Measurements from ENCODE around the gene RYR2.

RYR2 gene

DNA sequence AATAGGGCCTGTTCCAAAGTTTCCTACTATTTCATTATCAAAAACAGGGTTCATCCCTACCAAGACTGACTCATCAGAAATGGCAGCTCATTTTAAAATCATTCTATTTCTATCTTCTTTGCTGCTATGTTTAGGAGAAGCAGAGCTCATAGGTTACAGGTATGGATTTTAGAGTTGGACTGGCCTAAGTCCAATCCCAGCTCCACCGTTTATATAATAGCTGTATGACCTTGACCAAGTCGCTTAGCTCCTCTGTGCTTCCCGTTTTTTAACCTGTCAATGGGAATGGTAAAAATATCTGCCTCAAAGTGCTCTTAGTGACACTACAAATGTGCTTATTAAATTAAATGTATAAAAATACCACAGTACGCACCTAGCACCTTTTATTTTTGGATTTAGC is 436.1 kb downstream of the RYR2 start:
- DNase-seq: no peak

DNA sequence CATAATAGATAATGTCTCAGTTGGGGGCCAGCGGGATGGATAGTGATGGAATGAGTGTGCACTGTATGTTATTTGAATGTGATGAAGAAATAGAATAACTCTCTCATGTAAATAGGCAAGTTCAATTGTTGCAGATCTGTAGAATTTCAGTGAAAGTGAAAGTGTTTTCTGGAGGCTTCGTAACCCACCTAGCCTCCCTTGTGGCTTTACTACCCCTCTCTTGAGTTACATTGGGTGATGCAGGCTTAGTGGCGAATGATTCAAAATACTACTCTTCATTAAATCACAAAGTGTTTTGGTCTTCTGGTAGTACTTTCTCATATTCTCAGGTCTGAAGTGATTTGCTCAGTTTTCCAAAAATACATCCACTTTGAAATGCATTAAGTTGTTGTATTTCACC is 436.9 kb downstream of the RYR2 start:
- no peak for DNase-seq

DNA sequence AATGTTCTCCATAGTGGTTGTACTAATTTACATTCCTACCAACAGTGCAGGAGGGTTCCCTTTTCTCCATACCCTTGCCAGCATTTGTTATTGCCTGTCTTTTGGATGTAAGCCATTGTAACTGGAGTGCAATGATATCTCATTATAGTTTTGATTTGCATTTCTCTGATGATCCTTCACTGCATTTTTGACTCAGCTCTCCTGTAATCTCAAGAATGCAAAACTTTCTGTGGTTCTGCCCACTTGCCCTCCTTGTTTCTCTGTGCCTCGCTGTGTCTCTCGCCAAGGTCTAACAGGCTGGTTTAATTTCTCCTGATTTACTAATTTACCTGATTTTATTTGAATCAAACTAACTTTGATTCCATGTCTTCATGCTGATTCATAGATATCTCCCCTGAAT is 440.8 kb downstream of the RYR2 start:
- no peak for DNase-seq

DNA sequence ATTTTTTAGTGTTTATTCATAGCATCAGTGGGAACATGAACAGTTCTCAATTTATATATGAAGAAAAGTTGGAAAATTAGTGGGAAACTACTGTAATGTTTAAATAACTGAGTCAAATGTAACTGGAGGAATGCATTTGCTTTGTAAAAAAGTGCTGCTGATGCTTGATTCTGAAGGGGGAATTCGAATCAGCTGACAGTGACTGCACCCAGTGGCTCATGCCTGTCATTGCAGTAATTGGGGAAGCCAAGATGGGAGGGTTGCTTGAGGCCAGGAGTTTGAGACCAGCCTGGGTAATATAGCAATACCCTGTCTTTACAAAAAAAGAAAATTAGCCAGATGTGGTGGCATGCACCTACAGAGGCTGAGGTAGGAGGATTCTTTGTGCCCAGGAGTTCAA is 450.4 kb downstream of the RYR2 start:
- DNase-seq: no peak

DNA sequence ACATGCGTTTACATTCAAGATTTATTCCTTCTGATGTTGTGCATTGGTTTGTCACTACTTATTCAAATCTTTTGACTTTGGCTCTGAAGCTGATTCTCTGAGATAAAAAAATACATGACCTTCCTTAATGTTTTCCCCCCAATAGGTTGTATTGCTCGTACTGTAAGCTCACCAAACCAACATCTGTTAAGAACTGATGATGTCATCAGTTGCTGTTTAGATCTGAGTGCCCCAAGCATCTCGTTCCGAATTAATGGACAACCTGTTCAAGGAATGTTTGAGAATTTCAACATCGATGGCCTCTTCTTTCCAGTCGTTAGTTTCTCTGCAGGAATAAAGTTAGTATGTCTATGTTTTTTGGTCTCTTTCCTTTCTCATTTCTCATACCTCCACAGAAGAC is 458.6 kb downstream of the RYR2 start:
- DNase-seq: no peak

DNA sequence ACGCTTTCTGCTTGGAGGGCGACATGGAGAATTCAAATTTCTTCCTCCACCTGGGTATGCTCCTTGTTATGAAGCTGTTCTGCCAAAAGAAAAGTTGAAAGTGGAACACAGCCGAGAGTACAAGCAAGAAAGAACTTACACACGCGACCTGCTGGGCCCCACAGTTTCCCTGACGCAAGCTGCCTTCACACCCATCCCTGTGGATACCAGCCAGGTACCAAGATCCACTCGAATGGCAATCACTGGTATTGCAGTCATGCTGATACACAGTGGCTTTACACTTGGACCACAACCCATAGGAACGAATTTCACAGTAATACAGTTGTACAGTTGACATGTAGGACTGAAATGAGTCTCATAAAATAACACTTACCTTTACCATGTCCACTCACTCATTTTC is 461.3 kb downstream of the RYR2 start:
- DNase-seq: no peak

DNA sequence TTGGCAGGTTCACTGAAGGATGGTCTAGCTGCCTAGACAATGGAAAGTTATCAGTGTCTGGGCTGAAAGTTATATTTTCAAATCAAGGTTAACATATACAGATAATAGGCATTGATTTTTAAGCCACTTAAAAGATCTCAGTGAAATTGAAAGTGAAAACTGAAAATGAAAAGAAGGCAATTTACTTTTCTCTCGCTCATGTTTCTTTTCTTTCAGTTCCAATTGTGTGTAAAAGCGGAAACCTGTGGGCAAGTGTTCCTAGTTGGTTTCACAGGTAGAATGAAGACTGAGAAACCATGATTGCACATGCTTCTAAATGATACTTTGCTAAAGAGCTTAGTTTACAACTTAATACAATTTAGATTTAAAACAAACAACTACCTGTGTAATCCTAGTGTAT is 465.0 kb downstream of the RYR2 start:
- DNase-seq: no peak

DNA sequence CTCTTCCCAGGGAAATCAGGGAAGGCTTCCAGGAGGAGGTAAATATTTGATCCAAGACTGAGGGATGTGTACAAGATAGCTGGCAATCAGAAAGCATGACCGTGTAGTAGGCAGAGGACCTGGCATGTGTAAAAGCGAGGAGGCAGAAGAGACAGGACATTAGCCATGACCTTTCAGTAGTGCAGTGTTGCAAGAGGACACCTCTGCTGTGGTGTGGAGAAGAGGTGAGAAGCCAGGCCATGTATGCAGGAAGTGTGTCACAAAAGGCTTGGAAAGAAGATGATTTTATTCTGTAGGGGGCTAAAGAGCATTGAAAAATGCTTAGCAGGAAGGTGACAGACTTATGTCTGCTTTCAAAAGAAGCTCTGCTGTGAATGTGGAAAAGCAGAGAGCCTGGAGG is 467.8 kb downstream of the RYR2 start:
- no peak for DNase-seq

DNA sequence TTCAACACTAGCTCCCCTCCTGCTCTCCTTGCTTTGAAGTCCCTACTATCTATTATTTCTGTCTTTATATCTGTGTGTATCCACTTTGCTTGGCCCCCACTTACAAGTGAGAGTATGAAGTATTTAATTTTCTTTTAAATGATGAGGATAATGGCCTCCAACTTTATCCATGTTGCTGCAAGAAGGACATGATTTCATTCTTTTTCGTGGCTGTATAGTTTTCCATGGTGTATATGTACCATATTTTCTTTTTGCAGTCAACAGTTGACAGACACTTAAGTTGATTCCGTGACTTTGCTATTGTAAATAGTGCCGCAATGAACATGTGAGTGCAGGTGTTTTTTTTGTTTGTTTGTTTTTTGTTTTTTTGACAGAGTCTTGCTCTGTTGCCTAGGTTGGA is 483.1 kb downstream of the RYR2 start:
- DNase-seq: no peak

DNA sequence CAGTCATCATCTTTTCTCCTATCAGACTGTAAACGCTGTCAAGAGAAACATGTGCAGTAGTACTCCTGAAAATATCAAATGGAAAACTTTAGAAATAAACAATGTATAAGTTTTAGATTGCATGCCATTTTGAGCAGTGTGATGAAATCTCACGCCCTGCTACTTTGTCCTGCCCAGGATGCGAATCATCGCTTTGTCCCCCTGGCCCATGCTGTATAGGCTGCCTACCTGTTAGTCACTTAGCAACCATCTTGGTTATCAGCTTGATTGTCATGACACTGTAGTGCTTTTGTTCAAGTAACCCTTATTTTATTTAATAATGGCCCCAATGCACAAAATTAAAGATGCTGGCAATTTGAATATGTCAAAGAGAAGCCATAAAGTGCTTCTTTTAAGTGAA is 485.8 kb downstream of the RYR2 start:
- no peak for DNase-seq

DNA sequence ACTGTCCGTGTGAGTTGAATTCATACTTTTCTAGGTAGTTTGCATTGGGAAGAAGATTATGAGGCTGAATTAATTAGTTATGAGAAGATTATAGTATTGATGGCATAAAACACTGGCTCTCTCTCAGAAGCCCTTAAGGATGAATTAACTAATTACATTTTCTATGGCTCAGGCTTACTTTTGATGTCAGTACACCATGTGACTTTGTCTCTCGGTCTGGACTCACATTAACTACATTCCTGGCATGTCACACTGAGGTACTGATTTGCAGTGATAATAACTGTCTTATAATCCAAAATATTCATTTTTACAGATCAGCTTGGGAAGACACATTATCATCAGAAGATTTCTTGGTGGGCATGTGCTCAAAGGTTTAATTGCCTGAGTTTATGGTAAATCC is 486.6 kb downstream of the RYR2 start:
- no peak for DNase-seq

DNA sequence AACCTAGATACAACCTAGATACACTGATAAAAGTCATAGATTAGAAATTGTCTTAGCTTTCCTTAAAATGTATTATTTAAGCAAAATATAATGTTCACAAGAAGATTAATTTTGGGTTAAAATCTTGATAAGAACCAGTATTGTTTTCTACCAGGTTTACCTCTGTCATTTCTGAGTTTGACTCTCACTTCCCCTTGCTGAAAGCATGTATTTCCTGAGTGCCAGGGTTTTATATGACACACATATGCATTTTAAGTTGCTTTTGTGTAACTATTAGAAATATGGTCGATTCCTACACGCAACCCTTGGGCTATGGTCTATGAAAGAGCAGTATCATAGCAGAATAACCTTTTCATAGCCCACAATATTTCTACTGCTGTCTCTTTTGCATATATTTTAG is 497.1 kb downstream of the RYR2 start:
- no peak for DNase-seq

DNA sequence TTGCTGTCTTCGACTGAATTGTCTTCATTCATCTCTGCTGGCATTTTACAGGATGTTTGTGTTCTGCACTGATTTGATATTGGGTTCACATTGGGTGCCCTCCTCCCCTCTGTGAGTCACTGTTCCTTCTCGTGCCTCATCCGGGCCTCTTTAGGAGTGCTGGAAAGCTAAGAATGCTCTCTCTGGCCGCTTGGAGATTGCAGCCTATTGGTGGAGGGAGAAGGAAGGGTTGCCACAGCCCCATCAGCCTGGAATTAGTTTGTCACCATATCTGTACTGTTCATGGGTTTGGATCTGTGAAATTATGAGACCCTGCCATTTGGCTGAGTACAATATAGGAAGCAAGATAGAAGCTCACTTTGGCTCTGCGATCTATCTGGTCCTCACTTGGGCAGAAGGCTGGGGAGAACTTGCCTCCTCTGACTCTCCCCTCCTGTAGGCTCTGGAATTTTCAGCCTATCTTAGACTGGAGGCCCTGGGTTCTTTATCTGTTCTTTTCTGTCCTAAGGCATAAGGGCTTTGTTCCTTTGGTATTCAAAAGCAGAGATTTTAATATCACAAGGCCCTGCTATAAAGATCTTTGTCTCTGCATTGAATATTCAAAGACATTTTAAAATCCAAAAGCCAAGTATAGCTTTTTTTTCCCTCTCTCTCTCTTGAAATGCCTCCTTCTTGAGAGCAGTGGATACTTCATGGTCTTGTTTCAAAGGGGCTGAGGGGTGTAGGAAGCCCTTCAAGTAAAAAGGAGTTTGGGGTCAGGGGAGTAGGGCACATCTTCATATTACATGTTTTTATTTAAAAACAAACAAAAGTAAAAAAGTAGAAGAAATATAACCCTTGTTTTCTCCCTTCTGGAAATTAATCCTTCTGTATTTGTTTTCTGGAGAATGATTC is 500.8 kb downstream of the RYR2 start:
- no peak for DNase-seq

DNA sequence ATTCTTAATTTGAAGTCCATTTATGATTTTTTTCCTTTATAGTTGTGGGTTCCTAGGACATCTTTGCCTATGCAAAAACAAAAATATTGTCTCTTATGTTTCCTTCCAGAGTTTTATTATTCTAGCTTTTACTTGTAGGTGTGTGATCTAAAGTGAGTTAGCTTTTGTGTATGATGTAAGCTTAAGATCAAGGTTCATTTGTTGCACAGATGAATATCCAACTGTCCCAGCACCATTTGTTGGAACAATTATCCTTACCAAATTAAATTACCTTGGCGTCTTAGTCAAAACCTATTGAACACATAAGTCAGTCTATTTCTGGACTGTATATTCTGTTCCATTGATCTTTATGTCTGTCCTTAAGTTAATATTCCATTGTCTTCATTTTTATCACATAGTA is 511.1 kb downstream of the RYR2 start:
- no peak for DNase-seq

DNA sequence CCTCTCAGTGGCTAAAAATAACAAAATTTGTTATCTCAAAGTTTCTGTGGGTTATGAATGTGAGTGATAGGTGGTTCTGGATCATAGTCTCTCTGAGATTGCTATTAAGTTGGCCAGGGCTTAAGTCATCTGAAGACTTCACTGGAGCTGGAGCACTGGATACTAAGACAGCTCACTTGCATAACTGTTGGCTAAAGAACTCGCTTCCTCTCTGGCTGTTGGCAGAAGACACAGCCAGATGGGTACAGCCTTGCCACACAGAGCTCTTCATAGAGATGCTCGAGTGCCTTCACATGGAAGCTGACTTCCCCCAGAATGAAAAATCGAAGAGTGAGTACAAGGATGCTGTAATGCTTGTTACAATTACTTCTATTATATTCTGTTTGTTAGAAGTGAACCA is 514.9 kb downstream of the RYR2 start:
- no peak for DNase-seq

DNA sequence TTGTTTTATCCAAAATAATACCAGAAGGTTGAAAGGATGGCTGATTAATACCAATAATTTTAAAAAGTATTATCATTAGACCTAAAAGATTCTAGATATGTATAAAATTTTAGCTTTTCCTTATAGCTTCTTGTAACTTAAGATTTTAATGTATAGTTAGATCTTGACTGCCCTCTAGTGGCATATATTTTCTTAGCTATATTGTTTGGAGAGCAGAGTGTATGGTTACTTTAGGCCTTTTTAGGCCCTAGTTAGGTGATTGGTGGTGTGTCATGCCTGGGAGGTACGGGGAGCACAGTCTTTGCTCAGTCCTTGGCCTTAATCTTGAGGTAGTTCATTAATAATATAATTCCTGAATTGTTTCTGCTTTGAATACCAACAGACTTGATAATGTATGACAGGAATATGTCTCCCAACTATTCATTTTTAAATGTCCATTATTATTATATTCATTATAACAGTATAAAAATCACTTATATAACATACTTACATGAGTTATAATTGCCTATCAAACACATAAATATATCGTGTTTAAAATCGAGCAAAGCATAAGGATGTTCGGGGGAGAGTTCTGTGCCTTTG is 520.3 kb downstream of the RYR2 start:
- no peak for DNase-seq

DNA sequence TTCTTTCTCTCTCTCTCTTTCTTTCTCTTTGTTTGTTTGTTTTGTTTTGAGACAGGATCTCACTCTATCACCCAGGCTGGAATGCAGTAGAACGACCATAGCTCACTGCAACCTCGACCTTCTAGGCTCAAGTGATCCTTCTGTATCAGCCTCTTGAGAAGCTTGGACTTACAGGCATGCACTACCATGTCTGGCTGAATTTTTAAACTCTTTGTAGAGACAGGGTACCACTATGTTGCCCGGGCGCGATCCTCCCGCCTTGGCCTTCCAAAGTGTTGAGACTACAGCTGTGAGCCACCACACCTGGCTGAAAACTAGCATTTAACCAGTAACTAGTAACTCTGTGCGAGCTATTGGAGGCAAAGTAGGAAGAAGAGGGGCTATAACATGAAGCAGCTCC is 523.3 kb downstream of the RYR2 start:
- DNase-seq: no peak

DNA sequence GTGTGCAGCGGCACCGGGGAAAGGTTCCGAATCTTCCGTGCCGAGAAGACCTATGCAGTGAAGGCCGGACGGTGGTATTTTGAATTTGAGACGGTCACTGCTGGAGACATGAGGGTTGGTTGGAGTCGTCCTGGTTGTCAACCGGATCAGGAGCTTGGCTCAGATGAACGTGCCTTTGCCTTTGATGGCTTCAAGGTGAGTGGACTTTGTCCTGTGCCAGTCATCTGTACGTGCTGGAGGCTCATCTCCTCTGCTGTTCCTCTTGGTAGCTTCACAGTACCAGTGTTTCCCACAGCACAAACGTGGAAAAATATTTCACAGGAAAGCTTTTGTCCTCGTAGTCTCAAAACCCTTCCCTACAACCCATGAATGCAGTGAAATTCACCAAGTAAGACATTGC is 524.6 kb downstream of the RYR2 start:
- DNase-seq: no peak

DNA sequence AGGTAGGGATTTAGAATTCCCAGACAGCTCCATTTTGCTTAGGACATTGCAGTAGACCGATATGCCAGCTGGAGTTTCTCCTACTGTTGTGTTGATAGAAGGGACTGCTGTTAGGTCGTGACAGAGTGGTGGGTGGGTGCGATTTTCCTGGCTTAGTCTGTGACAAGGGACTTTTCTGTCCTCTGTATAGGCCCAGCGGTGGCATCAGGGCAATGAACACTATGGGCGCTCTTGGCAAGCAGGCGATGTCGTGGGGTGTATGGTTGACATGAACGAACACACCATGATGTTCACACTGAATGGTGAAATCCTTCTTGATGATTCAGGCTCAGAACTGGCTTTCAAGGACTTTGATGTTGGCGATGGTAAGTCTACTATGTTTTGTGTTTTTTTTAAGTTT is 527.0 kb downstream of the RYR2 start:
- DNase-seq: no peak

DNA sequence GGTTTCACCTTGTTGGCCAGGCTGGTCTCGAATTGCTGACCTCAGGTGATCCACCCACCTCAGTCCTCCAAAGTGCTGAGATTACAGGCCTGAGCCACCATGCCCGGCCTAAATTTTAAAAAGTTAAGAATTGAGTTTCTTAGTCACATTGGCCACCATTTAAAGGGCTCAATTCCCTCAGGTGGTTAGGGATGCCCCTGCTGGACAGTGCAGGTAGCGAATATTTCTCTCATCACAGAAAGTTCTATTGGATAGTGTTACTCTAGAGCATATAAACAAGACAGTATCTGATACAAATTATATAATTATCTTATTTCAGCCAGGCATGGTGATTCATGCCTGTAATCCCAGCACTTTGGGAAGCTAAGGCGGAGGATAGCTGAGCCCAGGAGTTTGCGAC is 528.5 kb downstream of the RYR2 start:
- DNase-seq: no peak

DNA sequence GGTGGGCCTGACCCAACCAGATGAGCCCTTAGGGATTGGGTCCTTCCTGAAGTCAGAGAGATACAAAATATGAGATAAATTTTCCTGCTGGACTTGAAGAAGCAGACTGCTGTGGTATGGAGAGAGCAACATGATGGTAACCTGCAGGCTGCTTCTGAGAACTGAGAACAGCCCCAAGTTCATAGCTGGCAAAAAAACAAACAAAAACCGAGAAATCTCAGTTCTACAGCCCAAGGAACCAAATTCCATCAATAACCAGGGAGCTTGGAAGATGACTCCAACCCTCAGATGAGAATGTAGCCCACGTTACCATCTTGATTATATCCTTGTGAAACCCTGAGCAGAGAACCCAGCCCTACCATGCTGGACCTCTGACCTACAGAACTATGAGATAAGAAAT is 532.6 kb downstream of the RYR2 start:
- no peak for DNase-seq

DNA sequence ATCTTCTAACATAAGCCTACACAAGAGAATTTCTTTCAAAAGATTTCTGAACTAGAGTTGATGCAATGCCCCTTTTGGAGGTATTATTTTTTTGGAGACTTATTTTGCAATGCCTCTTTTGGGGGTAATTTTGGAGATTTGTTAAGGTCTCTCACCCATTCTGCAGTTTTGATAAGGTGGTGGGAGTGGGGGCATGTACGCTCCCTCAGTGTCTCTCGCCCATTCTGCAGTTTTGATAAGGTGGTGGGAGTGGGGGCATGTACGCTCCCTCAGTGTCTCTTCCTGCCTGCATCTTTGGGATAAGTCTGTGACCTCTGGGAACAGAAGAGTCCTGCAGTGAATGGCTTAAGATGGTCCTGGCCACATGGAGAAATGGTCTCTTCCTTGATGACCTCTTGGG is 536.6 kb downstream of the RYR2 start:
- no peak for DNase-seq

DNA sequence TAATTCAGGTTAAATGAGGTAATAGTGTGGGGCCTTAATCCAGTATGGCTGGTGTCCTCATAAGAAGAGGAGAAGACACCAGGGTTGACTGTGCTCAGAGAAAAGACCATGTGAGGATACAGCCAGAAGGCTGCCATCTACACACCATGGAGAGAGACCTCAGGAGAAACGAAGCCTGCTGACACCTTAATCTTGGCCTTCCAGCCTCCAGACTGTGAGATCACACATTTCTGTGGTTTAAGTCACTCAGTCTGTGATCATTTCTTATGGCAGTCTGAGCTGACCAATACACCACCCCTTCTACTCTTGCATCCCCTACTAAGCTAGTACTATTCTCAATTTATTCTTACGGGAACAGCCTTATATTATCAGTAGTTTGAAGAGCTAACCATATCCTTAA is 538.7 kb downstream of the RYR2 start:
- no peak for DNase-seq

DNA sequence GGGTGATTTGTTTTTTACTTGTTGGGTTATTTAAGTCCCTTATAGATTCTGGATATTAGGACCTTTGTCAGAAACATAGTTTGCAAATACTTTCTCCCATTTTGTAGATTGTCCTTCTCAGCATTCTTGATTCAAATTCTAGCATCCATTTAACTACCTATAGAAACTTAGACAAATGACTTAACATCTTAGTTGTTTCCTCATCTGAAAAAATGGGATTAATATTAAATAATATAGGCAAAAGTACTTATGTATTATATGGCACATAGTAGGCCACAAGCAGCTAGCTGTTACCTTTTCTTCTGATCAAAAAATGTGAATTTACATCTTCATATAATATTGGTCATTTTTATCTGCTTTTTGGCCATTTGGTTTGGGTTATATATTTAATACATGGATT is 541.3 kb downstream of the RYR2 start:
- DNase-seq: no peak

DNA sequence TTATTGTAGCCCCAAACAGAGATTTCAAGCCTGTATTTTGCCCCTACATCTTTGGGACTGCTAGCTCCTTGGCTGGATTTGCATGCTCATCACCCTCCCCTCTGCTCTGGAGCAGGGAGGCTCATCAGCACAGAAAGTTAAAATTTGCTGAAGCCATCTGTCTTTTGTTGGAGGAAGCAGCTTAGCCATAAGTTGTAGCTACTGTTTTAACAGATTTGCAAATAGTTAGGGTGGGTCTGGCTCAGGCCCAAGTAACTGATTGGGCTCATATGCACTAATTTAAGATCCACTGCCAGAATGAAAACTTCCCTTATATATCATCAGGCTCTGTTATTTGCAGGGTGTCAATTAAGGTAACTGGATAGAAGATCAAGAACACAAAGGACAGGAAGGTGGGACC is 541.8 kb downstream of the RYR2 start:
- DNase-seq: no peak

Data from stimulated activated CD4-positive, alpha-beta T cell treated with anti-CD3 and anti-CD28 coated beads, Interleukin-4, amount 100 ng/mL, for 4 hours (primary cell).